GM18868 (cell line): Measurements from ENCODE around the gene SEPTIN14.
A peak's percentile ranks its signal among the peaks of the same experiment; 100 is the strongest.
"Not testable (repeated sequence)": the region's sequence is repeated elsewhere in the genome, so short reads cannot be mapped to it uniquely, and the experiment has no call there.

Source experiments
- ATAC-seq: cut with Tn5 transposase; IDR thresholded peaks from one replicate; pipeline ENCODE4 v1.9.1; 2021; ENCODE audit warnings: mild to moderate bottlenecking, moderate library complexity; ENCODE audit not compliant: unreplicated experiment

Gene SEPTIN14

DNA sequence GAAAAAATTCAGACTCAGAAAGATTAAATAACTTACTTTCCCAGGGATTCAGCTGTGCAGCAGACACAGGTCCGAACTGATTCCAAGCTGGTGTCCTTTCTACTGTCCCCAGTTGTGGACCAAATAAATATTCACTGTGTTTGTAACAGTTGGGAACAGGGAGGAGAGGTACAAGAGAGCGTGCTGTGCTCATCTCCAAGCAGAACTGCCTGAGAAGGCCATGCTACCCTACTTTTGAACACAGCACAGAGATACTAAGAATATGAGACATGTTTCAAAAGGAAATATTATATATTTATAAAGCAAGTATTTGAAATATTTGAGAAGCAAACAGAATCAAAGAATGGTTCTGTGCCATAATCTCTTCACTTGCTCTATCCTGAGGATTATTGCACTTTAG lies at the start of gene SEPTIN14:
TSS of gene SEPTIN14 (minus strand) at position 101 of the 400 bp plus-strand sequence. CDS start 756 bp downstream, outside the sequence.
- not testable (repeated sequence) for ATAC-seq

DNA sequence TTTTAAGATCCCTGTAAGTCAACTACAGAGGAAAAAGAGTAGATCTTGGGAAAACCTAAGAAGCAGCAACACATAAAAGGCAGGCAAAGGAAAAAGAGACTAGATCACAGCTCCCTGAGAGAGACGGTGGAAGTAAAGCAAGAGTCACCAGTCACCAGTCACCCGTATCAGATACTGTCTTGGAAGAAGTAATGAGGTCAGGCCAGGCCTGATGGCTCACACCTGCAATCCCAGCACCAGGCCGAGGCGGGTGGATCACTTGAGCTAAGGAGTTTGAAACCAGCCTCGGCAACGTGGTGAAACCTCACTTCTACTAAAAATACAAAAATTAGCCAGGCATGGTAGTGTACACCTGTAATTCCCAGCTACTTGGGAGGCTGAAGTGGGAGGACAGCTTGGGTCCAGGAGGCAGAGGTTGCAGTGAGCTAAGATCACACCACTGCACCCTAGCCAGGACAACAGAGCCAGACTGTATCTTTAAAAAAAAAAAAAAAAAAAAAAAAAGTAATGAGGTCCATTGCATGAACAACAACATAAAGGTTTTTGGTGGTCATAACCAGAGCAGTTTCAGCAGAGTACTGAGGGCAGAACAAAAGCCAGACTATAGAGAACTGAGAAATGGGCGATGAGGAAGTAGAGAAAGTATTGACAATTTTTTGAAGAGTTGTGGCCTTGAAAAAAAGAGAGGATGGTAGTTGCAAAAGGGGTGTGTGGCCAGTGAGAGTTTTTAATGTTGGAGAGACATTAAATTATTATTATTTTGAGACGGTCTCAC lies 41.6 kb upstream of the SEPTIN14 start:
- ATAC-seq, result peak; percentile 99

DNA sequence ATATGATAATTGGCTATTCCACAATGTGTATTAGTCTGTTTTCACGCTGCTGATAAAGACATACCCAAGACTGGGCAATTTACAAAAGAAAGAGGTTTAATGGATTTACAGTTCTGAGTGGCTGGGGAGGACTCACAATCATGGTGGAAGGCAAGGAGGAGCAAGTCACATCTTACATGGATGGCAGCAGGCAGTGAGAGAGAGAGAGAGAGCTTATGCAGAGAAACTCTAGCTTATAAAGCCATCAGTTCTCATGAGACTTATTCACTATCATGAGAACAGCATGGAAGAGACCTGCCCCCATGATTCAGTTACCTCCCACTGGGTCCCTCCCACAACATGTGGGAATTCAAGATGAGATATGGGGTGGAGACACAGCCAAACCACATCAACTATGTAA lies 38.5 kb upstream of the SEPTIN14 start:
- not testable (repeated sequence) for ATAC-seq

DNA sequence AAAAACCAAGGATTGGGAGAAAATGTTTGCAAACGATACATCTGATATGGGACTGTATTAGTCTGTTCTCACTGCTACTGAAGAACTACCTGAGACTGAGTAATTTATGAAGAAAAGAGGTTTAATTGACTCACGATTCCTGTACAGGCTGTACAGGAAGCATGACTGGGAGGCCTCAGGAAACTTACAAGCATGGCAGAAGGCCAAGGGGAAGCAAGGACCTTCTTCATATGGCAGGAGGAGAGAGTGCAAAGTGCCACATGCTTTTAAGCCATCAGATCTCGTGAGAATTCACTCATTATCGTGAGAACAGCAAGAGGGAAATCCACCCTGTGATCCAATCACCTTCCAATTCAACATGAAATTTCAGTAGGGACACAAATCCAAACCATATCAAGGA lies 35.7 kb upstream of the SEPTIN14 start:
- no peak for ATAC-seq

DNA sequence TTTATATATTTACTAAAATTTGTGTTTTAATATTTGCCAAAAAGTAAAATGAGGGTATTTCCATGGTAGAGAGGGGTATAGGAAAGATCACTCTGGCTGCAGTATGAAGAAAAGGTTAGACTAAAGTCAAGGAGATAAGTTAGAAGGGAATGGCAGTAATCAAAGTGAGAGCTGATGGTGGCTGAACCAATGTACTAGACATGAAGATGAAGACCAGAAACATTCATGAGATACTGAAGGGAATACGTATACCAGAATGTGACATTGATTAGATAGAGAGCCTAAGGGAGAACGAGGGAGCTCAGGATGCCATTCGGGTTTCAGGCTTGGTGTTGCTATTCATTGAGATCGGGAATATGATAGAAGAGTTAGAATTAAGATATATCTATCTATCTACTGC lies 32.5 kb upstream of the SEPTIN14 start:
- no peak for ATAC-seq

DNA sequence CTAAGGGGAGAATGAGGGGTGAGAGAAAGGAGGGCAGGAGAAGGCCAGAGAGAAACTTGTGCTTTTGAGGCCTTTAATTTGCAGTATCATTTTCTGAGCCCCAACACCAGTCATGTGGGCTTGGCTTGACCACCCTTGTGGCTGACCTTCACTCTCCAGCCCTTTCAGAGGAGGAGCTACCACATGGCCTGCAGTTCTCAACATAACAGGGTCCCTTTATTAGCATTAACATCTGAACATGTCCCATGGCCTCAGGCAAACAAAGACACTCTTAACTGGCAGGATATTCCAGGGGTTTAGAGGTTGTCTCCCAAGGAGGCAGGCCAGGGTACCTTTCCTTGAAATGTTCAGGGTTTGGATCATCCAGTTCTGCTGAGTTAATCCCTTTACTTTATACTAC lies 31.4 kb upstream of the SEPTIN14 start:
- no peak for ATAC-seq

DNA sequence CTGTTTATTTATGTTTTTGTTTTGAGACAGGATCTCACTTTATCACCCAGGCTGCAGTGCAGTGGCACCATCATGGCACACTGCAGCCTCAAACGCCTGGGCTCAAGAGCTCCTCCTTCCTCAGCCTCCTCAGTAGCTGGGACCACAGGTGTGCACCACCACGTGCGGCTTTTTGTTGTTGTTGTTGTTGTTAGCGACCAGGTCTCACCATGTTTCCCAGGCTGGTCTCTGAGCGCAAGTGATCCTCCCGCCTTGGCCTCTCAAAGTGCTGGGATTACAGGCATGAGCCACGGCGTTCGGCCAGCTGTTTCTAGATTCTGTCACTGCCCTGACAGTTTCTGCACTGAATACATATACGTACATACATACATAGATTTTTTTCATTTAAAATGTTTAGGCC lies 25.8 kb upstream of the SEPTIN14 start:
- not testable (repeated sequence) for ATAC-seq

DNA sequence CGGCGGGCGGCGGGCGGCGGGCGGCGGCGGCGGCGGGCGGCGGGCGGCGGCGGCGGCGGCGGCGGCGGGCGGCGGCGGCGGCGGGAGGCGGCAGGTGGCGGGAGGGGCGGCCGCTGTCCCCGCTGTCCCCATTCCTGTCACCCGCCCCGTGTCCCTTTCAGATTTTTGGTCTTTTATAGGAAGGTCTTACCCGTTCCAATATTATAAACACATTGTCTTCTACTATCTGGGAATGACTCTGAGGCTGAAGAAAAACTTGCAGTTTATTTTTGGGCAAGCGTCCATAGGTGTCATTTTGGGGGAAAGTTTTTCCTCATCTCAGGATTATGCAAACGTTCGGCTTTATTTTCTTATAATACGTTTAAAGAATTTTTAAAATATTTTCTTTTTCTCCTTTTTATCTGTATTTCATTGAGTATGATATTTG lies 25.3 kb upstream of the SEPTIN14 start:
- ATAC-seq, result no peak

DNA sequence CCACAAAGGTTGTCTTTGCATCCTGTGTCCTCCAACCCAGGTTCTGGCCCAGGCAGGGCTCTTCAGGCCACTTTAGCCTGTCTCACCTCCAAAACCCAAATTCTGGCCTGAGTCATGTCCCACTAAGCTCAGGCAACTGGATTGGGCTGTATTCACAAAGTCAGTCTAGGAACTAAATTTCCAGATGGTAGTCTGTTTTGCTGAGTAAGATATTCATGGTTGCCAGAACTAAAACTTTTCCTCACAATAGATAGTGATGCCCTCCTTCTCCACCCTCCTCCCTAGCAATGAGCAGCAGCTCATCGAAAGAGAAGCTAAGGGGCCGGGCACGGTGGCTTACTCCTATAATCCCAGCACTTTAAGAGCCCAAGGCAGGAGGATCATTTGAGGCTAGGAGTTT lies 21.8 kb upstream of the SEPTIN14 start:
- no peak for ATAC-seq

DNA sequence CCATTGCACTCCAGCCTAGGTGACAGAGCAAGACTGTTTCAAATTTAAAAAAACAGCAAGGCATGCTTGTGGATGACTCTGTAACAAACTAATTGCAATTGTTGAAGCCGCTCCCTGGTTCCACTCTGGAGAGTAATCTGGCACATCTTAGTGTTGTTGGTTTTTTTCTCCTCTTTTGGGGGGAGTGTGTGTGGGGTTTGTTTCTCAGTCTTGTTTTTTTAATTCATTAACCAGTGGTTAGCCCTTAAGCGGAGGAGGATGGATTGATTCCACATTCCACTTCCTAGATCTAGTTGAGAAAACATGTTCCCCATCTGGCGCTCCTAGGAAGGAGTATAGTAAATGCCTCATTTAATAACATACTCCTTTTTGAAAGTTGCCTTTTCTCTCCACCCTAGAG lies 16.1 kb upstream of the SEPTIN14 start:
- ATAC-seq, result no peak

DNA sequence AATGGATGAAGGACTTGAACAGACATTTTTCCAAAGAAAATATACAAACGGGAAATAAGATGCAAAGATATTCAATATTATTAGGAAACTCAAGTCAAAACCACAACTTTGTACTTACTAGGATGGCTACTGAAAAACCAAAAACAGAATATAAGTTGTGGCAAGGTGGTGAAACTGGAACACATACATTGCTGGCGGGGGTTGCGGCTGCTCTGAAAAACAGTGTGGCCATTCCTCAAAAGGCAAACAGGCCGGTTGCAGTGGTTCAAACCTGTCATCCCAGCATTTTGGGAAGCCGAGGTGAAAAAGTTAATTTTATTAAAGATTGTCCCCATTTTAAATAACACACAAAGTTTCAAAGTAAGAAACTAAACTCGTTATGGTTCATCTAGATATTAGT lies 14.8 kb upstream of the SEPTIN14 start:
- no peak for ATAC-seq

DNA sequence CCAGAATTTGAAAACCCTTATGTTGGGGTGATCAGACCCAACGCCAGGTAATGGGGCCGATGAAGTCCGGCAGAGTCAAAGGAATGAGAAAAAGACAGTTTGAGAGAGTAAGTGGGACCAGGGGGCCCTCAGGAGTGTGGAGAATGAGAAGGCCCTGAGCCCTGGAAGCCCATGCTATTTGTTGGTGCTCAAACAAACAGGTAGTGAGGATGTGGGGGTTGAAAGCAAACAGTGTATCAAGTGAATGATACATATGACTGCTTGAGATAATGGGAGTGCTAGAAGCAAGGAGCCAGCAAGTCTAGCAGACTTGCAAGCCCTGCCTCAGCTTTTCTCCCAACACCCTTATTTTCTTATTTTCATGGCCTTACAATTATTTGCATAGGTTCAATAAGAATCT lies 11.2 kb upstream of the SEPTIN14 start:
- ATAC-seq, result no peak

DNA sequence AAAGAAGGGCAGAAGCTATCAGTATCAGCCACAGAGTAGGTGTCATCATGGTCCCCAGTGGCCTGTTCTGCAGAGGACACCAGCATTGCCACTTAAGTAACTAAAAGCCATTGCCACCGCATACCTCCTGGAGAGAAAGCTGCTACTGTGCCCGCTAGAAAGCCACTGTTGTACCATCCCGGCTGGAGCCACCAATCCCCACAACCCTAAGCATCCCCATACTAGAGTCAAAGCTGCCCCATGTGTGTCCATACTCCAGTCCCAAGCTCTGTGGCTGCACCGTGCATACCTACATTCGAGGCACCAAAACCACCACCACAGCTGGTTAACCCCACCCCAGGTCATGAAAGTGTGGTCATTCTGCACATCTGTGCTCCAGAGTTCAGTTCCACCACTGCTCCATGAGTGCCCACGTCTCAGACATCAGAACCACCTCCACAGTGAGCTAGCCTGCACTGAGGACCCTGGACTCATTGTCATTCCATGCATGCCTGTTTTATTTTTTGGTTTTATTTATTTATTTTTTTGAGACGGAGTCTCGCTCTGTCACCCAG lies 9.5 kb upstream of the SEPTIN14 start:
- no peak for ATAC-seq

DNA sequence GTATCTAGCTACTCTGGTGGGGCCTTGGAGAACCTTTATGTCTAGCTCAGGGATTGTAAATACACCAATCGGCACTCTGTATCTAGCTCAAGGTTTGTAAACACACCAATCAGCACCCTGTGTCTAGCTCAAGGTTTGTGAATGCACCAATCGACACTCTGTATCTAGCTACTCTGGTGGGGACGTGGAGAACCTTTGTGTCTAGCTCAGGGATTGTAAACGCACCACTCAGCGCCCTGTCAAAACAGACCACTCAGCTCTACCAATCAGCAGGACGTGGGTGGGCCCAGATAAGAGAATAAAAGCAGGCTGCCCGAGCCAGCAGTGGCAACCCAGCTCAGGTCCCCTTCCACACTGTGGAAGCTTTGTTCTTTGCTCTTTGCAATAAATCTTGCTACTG lies 6.4 kb upstream of the SEPTIN14 start:
- ATAC-seq, result not testable (repeated sequence)

DNA sequence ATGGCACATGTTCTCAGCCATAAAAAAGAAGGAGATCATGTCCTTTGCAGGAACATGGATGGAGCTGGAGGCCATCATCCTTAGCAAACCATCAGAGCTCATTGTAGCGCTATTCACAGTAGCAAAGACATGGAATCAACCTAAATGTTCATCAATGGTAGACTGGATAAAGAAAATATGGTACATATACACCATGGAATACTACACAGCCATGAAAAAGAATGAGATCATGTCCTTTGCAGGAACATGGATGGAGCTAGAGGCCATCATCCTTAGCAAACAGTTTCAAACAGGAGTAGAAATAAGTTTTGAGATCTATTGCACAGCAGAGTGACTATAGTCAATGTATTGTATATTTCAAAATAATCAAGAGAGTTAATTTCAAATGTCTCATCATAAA lies 17.4 kb downstream of the SEPTIN14 start:
- not testable (repeated sequence) for ATAC-seq

DNA sequence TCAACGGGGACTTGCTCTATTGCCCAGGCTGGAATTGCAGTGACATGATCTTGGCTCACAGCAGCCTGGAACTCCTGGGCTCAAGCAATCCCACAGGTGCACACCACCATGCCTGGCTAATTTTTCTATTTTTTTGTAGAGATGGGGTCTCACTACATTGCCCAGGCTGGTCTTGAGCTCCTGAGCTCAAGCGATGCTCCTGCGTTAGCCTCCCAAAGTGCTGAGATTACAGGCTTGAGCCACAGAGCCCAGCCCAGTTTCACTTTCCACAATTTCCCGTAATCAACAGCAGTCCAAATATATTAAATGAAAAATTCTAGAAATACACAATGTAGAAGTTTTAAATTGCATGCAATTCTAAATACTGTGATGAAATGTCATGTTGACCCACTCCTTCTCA lies 24.0 kb downstream of the SEPTIN14 start:
- ATAC-seq, result no peak

DNA sequence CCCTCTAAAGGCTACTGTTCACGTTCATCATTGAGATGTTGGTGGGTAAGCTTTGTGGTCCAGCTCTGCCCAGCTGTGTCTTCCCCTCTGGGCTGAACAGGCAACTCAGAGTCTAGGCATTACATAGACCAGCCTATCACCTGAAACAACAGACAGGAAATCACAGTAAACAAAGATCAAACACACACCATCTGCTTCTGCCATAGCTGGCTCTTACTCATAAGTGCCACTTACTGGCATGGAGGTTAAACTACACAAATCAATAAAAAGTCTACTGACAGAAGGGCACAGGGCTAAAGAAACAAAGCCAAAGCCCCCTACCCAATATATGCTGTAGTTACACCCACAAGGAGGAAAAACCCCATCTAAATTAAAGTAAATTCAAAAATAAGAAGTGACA lies 35.0 kb downstream of the SEPTIN14 start:
- no peak for ATAC-seq

DNA sequence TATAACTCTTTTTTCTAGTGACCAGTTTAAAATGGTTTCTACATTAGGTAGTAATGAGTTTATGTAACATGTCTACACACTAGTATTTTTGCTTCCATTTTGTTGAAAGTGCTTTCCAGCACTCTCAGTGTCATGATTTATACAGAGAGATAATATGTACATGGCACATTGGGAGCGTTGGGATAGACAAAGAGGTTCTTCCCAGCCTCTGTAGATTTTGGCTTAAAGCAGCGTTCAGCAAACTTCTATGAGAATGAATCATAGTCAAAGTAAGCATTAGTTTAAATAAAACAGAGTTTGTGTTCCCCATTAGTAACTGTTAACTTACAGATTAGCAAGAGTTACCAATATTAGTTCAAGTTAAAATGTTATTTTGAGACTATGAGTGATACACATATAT lies 43.9 kb downstream of the SEPTIN14 start:
- ATAC-seq, result no peak

DNA sequence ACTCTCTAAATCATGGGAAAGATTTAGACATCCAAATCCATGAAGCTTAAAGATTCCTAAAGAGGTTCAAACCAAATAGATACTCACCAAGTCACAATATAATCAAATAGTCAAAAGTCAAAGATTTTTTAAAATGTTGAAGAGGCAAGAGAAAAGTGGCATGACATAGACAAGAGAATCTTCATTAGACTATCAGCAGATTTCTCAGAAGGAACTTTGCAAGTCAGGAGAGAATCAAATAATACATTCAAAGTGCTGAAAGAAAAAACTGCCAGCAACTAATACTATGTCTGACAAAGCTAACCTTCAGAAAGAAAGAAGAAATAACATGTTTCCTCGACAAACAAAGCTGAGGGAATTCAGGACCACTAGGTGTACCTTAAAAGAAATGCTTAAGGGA lies 65.3 kb downstream of the SEPTIN14 start:
- not testable (repeated sequence) for ATAC-seq

DNA sequence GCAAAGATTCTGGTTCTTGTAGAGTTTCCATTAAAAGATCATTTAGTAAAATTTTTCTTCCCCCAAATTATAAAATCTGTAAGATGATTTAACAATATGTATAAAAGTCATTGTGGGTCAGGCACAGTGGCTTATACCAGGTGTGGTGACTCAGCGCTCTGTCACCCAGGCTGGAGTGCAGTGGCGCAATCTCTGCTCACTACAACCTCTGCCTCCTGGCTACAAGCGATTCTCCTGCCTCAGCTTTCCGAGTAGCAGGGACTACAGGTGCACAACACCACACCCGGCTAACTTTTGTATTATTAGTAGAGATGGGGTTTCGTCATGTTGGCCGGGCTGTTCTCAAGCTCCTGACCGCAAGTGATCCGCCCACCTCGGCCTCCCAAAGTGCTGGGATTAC lies 68.0 kb downstream of the SEPTIN14 start:
- ATAC-seq, result no peak

DNA sequence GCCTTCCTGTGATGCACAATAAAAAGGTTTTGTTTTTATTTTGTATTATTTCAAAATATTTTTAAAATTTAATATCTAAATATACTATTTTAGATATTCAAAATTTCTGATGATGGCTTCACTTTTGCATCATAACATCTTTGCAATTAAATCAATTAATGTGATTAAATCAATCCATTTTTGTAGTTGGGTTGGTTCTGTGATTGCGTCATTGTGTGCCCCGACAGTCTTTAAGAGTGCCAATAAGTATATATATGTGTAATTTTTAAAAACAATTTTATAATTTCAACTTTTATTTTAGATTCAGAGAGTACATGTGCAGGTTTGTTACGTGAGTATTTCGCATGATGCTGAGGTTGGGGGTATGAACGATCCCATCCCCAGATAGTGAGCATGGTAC lies 70.5 kb downstream of the SEPTIN14 start:
- ATAC-seq, result no peak

DNA sequence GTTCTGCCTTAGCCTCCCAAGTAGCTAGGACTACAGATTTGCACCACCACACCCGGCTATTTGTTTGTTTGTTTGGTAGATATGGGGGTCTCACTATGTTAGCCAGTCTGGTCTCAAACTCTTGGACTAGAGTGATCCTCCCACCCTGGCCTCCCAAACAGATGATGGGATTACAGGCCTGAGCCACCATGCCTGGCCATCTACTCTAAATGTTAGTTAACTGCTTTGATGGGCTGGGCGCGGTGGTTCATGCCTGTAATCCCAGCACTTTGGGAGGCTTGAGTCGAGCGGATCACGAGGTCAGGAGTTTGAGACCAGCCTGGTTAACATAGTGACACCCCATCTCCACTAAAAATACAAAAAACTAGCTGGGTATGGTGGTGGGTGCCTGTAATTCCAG lies 74.8 kb downstream of the SEPTIN14 start:
- ATAC-seq, result no peak

DNA sequence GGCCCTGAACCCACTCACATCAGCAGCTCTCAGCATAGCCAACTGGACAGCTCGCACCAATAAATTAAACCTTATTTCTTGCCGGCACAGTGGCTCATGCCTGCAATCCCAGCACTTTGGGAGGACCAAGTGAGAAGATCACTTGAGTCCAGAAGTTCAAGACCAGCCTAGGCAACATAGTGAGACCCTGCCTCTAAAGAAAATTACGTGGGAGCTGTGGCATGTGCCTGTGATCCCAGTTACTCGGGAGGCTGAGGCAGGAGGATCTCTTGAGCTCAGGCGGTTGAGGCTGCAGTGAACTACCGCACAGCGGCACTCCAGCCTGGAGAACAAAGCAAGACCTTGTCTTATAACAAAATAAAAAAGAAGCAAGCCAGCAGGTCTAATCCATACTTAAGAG lies 75.7 kb downstream of the SEPTIN14 start:
- ATAC-seq, result no peak
